ENCODE results near the gene DNAH10. TPM values are rescaled to one million over a fixed set of nuclear protein-coding genes. Genes with fewer than 3 reads are reported as not detected.

The DNAH10 gene
- total and polyA plus RNA-seq, 2 of the 13 experiments (the other 11 are each of a cell fraction or from before 2014, with no cell fraction given), result 0.01 to 0.02 TPM

GRCh38 chr12:123813349-123813748, 51.2 kb downstream of the DNAH10 start:
- ATAC-seq, result no peak
- BruUV-seq (replicated peaks), result no TSS peak
- in situ Hi-C loops (cut with HindIII; ENCODE audit: extremely low pct_ligation_motif_present, low pct_unique_long_range_greater_than_20kb), result no loop called here
- no peaks in the 10 kb centered on the region for H3K4me1 ChIP-seq (ENCODE audit: insufficient read depth, low read length)
- H4K20me1 ChIP-seq (ENCODE audit: insufficient read depth, low read length), result no peaks in the 10 kb centered on the region
- H3K9ac ChIP-seq (ENCODE audit: insufficient read depth, low read depth, low read length), result no peak overlapping the region
- ChIA-PET CTCF (ENCODE audit: low intra/inter-chr PET ratio, low total read pairs) (no interaction called here), POLR2A (no interaction called here)
- H2AFZ ChIP-seq (ENCODE audit: low read length), result no peak overlapping the region
- TF ChIP-seq MAFK (conservative IDR thresholded peaks at IDR 0.05 in 1 of 2, IDR thresholded peaks at IDR 0.05 in 1 of 2; ENCODE audit: low read length in 2 of 2), result peak; percentile 36 to 63
- TF ChIP-seq GATAD1 (CRISPR knock-in tag; IDR thresholded peaks at IDR 0.05), result no peak
- no peak for TF ChIP-seq ZNF737 (CRISPR knock-in tag; IDR thresholded peaks at IDR 0.05; ENCODE audit: borderline replicate concordance)
- peaks cover 0 to 3% of the 10 kb centered on the region in 2 experiments; a peak in 1 of 5 replicates for H3K27me3 ChIP-seq (ENCODE audit: control insufficient read depth in 1 of 2, insufficient read depth in 2 of 2, low read length in 2 of 2)
- H3K9me3 ChIP-seq (ENCODE audit: low read length), result peaks cover 15% of the 10 kb centered on the region
- H3K27ac ChIP-seq (ENCODE audit: extremely low read length, insufficient read depth, low read length), result no peak overlapping the region
- WGBS (ENCODE audit: low lambda C conversion rate), result 64% methylated on average over 7 of the region's 7 CpGs
- no peak overlapping the region for H3K4me2 ChIP-seq (ENCODE audit: low read depth, low read length)
- no peaks in the 10 kb centered on the region for H3K36me3 ChIP-seq (replicated peaks in 1 of 2; ENCODE audit: control insufficient read depth in 1 of 2, insufficient read depth in 2 of 2, low read length in 2 of 2)
- H3K79me2 ChIP-seq (ENCODE audit: insufficient read depth, low read length), result no peaks in the 10 kb centered on the region
- FAIRE-seq, result no peak
- no peak overlapping the region for H3K4me3 ChIP-seq (replicated peaks in 1 of 3; ENCODE audit: insufficient read depth in 1 of 3, low read depth in 2 of 3, low read length in 3 of 3)
- intact Hi-C loops (cut with micrococcal nuclease; ENCODE audit: unreplicated experiment), result no loop called here
- no peak for DNase-seq (ENCODE audit: low spot score)

- Histone ChIP-seq H3K79me2 (ENCODE audit: insufficient read depth, low read length) (no peaks in the 10 kb centered on the region), H3K9me3 (ENCODE audit: low read length) (peaks cover 15% of the 10 kb centered on the region), H3K9ac (ENCODE audit: insufficient read depth, low read depth, low read length) (no peak overlapping the region), H2AFZ (ENCODE audit: low read length) (no peak overlapping the region), H3K27ac (ENCODE audit: extremely low read length, insufficient read depth, low read length) (no peak overlapping the region), H3K4me2 (ENCODE audit: low read depth, low read length) (no peak overlapping the region), H3K4me1 (ENCODE audit: insufficient read depth, low read length) (no peaks in the 10 kb centered on the region), H3K27me3 (ENCODE audit: control insufficient read depth in 1 of 2, insufficient read depth in 2 of 2, low read length in 2 of 2) (no peaks in the 10 kb centered on the region), H4K20me1 (ENCODE audit: insufficient read depth, low read length) (no peaks in the 10 kb centered on the region), H3K36me3 (replicated peaks in 1 of 2; ENCODE audit: control insufficient read depth in 1 of 2, insufficient read depth in 2 of 2, low read length in 2 of 2) (no peaks in the 10 kb centered on the region), H3K4me3 (replicated peaks in 1 of 3; ENCODE audit: insufficient read depth in 1 of 3, low read depth in 2 of 3, low read length in 3 of 3) (no peak overlapping the region)
- no peak for TF ChIP-seq CBFB (CRISPR knock-in tag; IDR thresholded peaks at IDR 0.05)
- no peak for TF ChIP-seq LBX2 (CRISPR knock-in tag; IDR thresholded peaks at IDR 0.05; ENCODE audit: borderline replicate concordance)
- TF ChIP-seq EEA1 (CRISPR knock-in tag; IDR thresholded peaks at IDR 0.05; ENCODE audit: borderline replicate concordance), result no peak
- no peak for TF ChIP-seq ELF1 (CRISPR knock-in tag; IDR thresholded peaks at IDR 0.05)
- peak; percentile 80 for TF ChIP-seq SOX5 (CRISPR knock-in tag; IDR thresholded peaks at IDR 0.05; ENCODE audit: borderline replicate concordance)
- TF ChIP-seq SOX13 (IDR thresholded peaks at IDR 0.05), result peak; percentile 46; the same call in 1 of the 2 replicates
- TF ChIP-seq SOX13 (CRISPR knock-in tag; conservative IDR thresholded peaks at IDR 0.05 in 1 of 2, IDR thresholded peaks at IDR 0.05 in 1 of 2), result peak in 1 of 2 experiments; percentile 80; a peak in 2 of 4 replicates
- TF ChIP-seq NKX3-1 (CRISPR knock-in tag; IDR thresholded peaks at IDR 0.05), result no peak
- no peak for TF ChIP-seq SOX6 (IDR thresholded peaks at IDR 0.05)
- peak; percentile 48; the same call in 1 of the 2 replicates for TF ChIP-seq SOX6 (CRISPR knock-in tag; IDR thresholded peaks at IDR 0.05)
- FAIRE-seq (no peak), ATAC-seq (no peak), DNase-seq (ENCODE audit: low spot score) (no peak)
- WGBS (ENCODE audit: low lambda C conversion rate), result 0% methylated on average over 2 of the region's 2 CpGs
- intact Hi-C loops (cut with micrococcal nuclease; ENCODE audit: unreplicated experiment), result no loop called here
- in situ Hi-C loops (cut with HindIII; ENCODE audit: extremely low pct_ligation_motif_present, low pct_unique_long_range_greater_than_20kb), result no loop called here
- CTCF ChIA-PET (ENCODE audit: low intra/inter-chr PET ratio, low total read pairs), result no interaction called here
- BruUV-seq (replicated peaks), result no TSS peak
- POLR2A ChIA-PET, result no interaction called here
Measured at GRCh38 chr12:123815968-123816367, 53.9 kb downstream of the DNAH10 start.
